Measurements from ENCODE around the gene ZYG11B.
"Not testable (repeated sequence)": the region's sequence is repeated elsewhere in the genome, so short reads cannot be mapped to it uniquely, and the experiment has no call there.

DNA sequence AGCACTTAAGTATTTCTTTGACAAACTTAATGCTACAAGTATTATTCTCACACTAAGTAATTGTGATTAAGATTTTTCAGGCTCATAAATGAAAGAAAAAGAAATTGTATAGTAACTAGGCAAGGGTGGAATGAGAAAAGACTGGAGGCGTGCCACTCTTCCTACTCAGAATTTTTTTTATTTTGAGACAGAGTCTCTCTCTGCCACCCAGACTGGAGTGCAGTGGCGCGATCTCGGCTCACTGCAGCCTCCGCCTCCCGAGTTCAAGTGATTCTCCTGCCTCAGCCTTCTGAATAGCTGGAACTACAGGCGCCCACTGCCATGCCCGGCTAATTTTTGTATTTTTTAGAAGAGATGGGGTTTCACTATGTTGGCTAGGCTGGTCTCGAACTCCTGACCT is 9.1 kb downstream of the ZYG11B start:
- TF ChIP-seq, protein P1, sequence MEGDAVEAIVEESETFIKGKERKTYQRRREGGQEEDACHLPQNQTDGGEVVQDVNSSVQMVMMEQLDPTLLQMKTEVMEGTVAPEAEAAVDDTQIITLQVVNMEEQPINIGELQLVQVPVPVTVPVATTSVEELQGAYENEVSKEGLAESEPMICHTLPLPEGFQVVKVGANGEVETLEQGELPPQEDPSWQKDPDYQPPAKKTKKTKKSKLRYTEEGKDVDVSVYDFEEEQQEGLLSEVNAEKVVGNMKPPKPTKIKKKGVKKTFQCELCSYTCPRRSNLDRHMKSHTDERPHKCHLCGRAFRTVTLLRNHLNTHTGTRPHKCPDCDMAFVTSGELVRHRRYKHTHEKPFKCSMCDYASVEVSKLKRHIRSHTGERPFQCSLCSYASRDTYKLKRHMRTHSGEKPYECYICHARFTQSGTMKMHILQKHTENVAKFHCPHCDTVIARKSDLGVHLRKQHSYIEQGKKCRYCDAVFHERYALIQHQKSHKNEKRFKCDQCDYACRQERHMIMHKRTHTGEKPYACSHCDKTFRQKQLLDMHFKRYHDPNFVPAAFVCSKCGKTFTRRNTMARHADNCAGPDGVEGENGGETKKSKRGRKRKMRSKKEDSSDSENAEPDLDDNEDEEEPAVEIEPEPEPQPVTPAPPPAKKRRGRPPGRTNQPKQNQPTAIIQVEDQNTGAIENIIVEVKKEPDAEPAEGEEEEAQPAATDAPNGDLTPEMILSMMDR (IDR thresholded peaks at IDR 0.05; ENCODE audit: poor library complexity), result not testable (repeated sequence)
- not testable (repeated sequence) for TF ChIP-seq EZH2phosphoT487 (IDR thresholded peaks at IDR 0.05; ENCODE audit: low read depth, severe bottlenecking, unreplicated experiment); EZH2 (IDR thresholded peaks at IDR 0.05; ENCODE audit: borderline replicate concordance)

Measured in hepatocyte (in vitro differentiated cells).